ENCODE measurements around the gene MOV10.
A peak's percentile ranks its signal among the peaks of the same experiment; 100 is the strongest.

DNA sequence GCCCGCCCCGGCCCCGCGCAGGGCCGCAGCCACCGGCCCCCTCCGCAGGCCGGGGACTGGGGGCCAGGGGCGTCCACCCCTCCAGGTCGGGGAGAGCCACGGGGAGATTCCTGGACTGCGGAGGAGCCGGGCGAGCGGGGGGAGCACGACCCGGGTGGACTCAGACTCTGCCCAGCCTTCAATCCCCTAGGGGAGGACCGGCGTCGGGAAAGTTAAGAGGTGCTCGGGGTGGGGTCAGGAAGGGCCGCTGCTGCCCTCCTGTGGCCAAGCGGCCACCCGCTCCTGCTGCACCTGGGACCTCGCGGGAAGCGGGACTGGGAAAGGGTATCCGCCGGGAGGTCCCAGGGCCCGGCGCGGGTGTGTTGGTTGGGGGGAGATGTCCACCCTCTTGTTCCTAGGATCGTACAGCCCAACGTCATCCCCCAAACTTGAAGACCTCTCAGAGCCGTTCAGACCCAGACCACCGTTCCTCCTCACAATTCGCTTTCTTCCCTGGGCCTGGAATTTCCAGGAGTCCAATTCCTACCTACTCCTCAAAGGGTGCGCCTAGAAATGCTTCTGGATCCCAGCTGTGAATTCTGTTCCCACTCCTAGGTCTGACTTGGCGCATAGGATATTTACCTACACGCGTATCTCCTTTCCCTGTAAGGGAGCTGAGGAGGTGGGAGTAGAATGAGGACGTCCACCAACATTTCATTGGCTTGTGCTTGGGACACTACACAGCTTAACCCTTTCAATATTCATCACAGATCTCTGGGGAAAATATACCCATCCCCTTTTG, 33.0 kb downstream of the MOV10 start:
- TF ChIP-seq, protein P1, sequence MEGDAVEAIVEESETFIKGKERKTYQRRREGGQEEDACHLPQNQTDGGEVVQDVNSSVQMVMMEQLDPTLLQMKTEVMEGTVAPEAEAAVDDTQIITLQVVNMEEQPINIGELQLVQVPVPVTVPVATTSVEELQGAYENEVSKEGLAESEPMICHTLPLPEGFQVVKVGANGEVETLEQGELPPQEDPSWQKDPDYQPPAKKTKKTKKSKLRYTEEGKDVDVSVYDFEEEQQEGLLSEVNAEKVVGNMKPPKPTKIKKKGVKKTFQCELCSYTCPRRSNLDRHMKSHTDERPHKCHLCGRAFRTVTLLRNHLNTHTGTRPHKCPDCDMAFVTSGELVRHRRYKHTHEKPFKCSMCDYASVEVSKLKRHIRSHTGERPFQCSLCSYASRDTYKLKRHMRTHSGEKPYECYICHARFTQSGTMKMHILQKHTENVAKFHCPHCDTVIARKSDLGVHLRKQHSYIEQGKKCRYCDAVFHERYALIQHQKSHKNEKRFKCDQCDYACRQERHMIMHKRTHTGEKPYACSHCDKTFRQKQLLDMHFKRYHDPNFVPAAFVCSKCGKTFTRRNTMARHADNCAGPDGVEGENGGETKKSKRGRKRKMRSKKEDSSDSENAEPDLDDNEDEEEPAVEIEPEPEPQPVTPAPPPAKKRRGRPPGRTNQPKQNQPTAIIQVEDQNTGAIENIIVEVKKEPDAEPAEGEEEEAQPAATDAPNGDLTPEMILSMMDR (IDR thresholded peaks at IDR 0.05; ENCODE audit: insufficient read depth, low read length), result peak; percentile 74
- TF ChIP-seq POLR2AphosphoS5 (IDR thresholded peaks at IDR 0.05; ENCODE audit: low read depth), result no peak
- TF ChIP-seq, protein P2, sequence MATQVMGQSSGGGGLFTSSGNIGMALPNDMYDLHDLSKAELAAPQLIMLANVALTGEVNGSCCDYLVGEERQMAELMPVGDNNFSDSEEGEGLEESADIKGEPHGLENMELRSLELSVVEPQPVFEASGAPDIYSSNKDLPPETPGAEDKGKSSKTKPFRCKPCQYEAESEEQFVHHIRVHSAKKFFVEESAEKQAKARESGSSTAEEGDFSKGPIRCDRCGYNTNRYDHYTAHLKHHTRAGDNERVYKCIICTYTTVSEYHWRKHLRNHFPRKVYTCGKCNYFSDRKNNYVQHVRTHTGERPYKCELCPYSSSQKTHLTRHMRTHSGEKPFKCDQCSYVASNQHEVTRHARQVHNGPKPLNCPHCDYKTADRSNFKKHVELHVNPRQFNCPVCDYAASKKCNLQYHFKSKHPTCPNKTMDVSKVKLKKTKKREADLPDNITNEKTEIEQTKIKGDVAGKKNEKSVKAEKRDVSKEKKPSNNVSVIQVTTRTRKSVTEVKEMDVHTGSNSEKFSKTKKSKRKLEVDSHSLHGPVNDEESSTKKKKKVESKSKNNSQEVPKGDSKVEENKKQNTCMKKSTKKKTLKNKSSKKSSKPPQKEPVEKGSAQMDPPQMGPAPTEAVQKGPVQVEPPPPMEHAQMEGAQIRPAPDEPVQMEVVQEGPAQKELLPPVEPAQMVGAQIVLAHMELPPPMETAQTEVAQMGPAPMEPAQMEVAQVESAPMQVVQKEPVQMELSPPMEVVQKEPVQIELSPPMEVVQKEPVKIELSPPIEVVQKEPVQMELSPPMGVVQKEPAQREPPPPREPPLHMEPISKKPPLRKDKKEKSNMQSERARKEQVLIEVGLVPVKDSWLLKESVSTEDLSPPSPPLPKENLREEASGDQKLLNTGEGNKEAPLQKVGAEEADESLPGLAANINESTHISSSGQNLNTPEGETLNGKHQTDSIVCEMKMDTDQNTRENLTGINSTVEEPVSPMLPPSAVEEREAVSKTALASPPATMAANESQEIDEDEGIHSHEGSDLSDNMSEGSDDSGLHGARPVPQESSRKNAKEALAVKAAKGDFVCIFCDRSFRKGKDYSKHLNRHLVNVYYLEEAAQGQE (IDR thresholded peaks at IDR 0.05; ENCODE audit: insufficient replicate concordance, low read depth), result no peak
- TF ChIP-seq GABPA (IDR thresholded peaks at IDR 0.05; ENCODE audit: low read depth), result no peak

All from HL-60 (cell line).